Ramos (cell line): ENCODE results near the gene UGT3A1.
"Not testable (repeated sequence)": the region's sequence is repeated elsewhere in the genome, so short reads cannot be mapped to it uniquely, and the experiment has no call there.

Experiments
- in situ Hi-C: fragments of 300-500 bp; cut with MboI; formaldehyde crosslinking; loops from one replicate; pipeline ENCODE4 v1.14.3; 2022; ENCODE audit warnings: low sequenced_read_pairs; ENCODE audit not compliant: unreplicated experiment

Gene UGT3A1

GRCh38 chr5:35990941-35991611, at the start of gene UGT3A1:
TSS of gene UGT3A1 (minus strand) at chr5:35991390. CDS start at chr5:35991240, 150 bp downstream.
- in situ Hi-C loops = no loop called here

GRCh38 chr5:36035696-36036095, 44.5 kb upstream of the UGT3A1 start:
- in situ Hi-C loops = no loop called here

GRCh38 chr5:36034536-36035134, 43.4 kb upstream of the UGT3A1 start:
- in situ Hi-C loops = not testable (repeated sequence)

- in situ Hi-C loops = no loop called here
Observed at GRCh38 chr5:36033486-36033885, 42.3 kb upstream of the UGT3A1 start.

- in situ Hi-C loops = no loop called here
Observed at GRCh38 chr5:36033047-36033446, 41.9 kb upstream of the UGT3A1 start.

GRCh38 chr5:36031223-36031622, 40.0 kb upstream of the UGT3A1 start:
- in situ Hi-C loops = no loop called here

- in situ Hi-C loops = no loop called here
Observed at GRCh38 chr5:36029914-36030313, 38.7 kb upstream of the UGT3A1 start.

GRCh38 chr5:36028816-36029465, 37.8 kb upstream of the UGT3A1 start:
- in situ Hi-C loops = no loop called here

GRCh38 chr5:36027711-36028110, 36.5 kb upstream of the UGT3A1 start:
- in situ Hi-C loops = no loop called here

- in situ Hi-C loops = no loop called here
Observed at GRCh38 chr5:36026706-36027465, 35.7 kb upstream of the UGT3A1 start.

GRCh38 chr5:36022246-36022645, 31.1 kb upstream of the UGT3A1 start:
- in situ Hi-C loops = not testable (repeated sequence)

- in situ Hi-C loops = not testable (repeated sequence)
Observed at GRCh38 chr5:36019584-36019983, 28.4 kb upstream of the UGT3A1 start.

GRCh38 chr5:36017622-36018021, 26.4 kb upstream of the UGT3A1 start:
- in situ Hi-C loops = no loop called here

GRCh38 chr5:36017004-36017403, 25.8 kb upstream of the UGT3A1 start:
- in situ Hi-C loops = no loop called here

- in situ Hi-C loops = no loop called here
Observed at GRCh38 chr5:36013182-36013581, 22.0 kb upstream of the UGT3A1 start.

- in situ Hi-C loops = no loop called here
Observed at GRCh38 chr5:36009698-36010097, 18.5 kb upstream of the UGT3A1 start.

- in situ Hi-C loops = no loop called here
Observed at GRCh38 chr5:36007366-36007765, 16.2 kb upstream of the UGT3A1 start.

GRCh38 chr5:36006163-36006562, 15.0 kb upstream of the UGT3A1 start:
- in situ Hi-C loops = no loop called here

- in situ Hi-C loops = no loop called here
Observed at GRCh38 chr5:36001032-36001431, 9.8 kb upstream of the UGT3A1 start.

- in situ Hi-C loops = no loop called here
Observed at GRCh38 chr5:35999547-35999946, 8.4 kb upstream of the UGT3A1 start.

GRCh38 chr5:35996076-35996475, 4.9 kb upstream of the UGT3A1 start:
- in situ Hi-C loops = no loop called here
